Fibroblast of lung (primary cell): ENCODE measurements around the gene CDCP2.

ENCODE experiments used
- EZH2 ChIP-seq: IDR thresholded peaks from 2 replicates; pipeline ENCODE4 v1.5.1; 2012; ENCODE audit warnings: low read length, control low read depth, mild to moderate bottlenecking; ENCODE audit errors: missing control alignments
- TF ChIP-seq, protein P1 (sequence below), 2 donors: IDR thresholded peaks in 1 of 2; conservative IDR thresholded peaks in 1 of 2; 1 replicate in 1 of 2; 2 replicates in 1 of 2; pipeline ENCODE4 v1.5.1; 2011 to 2012; ENCODE audit warnings: low read length in 2 of 2, control low read depth in 1 of 2, inconsistent platforms in 1 of 2, low read depth in 1 of 2, mild to moderate bottlenecking in 1 of 2

DNA sequence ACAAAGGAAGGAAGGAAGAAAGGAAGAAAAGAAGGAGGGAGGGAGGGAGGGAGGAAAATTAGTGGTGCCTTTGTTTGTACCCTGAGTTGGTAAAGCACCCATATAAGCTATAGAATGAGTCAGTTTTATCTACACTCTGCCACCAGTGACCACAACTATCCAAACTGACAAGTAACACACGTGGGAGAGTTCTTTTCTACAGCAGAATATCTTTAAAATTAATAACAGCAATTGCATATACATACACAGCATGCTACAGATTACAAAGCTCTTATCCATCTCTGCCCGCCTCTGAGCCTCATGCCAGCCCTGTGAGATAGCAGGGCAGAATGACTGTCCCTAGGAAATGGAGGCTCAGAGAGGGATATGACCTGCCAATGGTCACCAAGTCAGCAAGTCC lies 20.3 kb downstream of the CDCP2 start:
- TF ChIP-seq, protein P1, sequence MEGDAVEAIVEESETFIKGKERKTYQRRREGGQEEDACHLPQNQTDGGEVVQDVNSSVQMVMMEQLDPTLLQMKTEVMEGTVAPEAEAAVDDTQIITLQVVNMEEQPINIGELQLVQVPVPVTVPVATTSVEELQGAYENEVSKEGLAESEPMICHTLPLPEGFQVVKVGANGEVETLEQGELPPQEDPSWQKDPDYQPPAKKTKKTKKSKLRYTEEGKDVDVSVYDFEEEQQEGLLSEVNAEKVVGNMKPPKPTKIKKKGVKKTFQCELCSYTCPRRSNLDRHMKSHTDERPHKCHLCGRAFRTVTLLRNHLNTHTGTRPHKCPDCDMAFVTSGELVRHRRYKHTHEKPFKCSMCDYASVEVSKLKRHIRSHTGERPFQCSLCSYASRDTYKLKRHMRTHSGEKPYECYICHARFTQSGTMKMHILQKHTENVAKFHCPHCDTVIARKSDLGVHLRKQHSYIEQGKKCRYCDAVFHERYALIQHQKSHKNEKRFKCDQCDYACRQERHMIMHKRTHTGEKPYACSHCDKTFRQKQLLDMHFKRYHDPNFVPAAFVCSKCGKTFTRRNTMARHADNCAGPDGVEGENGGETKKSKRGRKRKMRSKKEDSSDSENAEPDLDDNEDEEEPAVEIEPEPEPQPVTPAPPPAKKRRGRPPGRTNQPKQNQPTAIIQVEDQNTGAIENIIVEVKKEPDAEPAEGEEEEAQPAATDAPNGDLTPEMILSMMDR (conservative IDR thresholded peaks at IDR 0.05 in 1 of 2, IDR thresholded peaks at IDR 0.05 in 1 of 2; ENCODE audit: low read depth in 1 of 2, low read length in 2 of 2) = no peak
- no peak for TF ChIP-seq EZH2
